K562 (cell line): Measurements from ENCODE around the gene PRRC2A. TPM values are rescaled to one million over a fixed set of nuclear protein-coding genes. Genes with fewer than 3 reads are reported as not detected.

ENCODE experiments used
- BRF1 ChIP-seq: IDR thresholded peaks from 3 replicates; pipeline ENCODE4 v1.6.1; 2011; ENCODE audit warnings: borderline replicate concordance, mild to moderate bottlenecking; ENCODE audit not compliant: insufficient read length; ENCODE audit errors: extremely low read depth
- ERF ChIP-seq: fragments of 450-650 bp; formaldehyde crosslinking; IDR thresholded peaks from 2 replicates; pipeline ENCODE4 v1.4.0; 2020; ENCODE audit warnings: mild to moderate bottlenecking, mixed read lengths
- ZFX ChIP-seq: sonication (generic); formaldehyde crosslinking; IDR thresholded peaks from 2 replicates; pipeline ENCODE4 v1.8.0; 2022; ENCODE audit warnings: mild to moderate bottlenecking, missing genetic modification reagents, moderate library complexity
- ZNF140 ChIP-seq: fragments of 250-450 bp; sonication (Bioruptor Pico); IDR thresholded peaks from 2 replicates; pipeline ENCODE4 v1.8.0; 2021; ENCODE audit warnings: moderate library complexity, mild to moderate bottlenecking, inconsistent platforms
- ZNF398 ChIP-seq: fragments of 250-450 bp; sonication (Bioruptor Pico); IDR thresholded peaks from 2 replicates; pipeline ENCODE4 v1.8.0; 2021; ENCODE audit warnings: moderate library complexity, mild to moderate bottlenecking, inconsistent platforms
- polyA plus RNA-seq, 8 experiments: library from polyadenylated mRNA; depleted of rRNA in 4 of 8; stranded (reverse) in 5 of 8; unstranded in 3 of 8; fragments of >200 nt; fragmentation: Nextera tagmentation in 2 of 8; fragmentation: Illumina TruSeq in 1 of 8; extraction: Ambion mirVana in 2 of 8; extraction: Trizol in 1 of 8; gene quantifications; 2 replicates each; pipeline versions ENCODE4 v1.2.1 to v1.2.3, GENCODE V29; 2011 to 2014; ENCODE audit warnings: inconsistent platforms in 1 of 8, missing spikeins in 1 of 8
- total RNA-seq, 7 experiments: library from RNA; depleted of rRNA in 6 of 7; stranded (reverse); fragments of >200 nt in 6 of 7; fragmentation: Illumina TruSeq in 2 of 7; extraction: Trizol in 2 of 7; gene quantifications; 2 replicates each; pipeline versions ENCODE4 v1.2.1 to v1.2.3, GENCODE V29; 2011 to 2021; ENCODE audit warnings: low replicate concordance in 1 of 7
- TF ChIP-seq, protein P1 (sequence below), 2 experiments: fragments of 450-650 bp; formaldehyde crosslinking in 1 of 2; IDR thresholded peaks; 2 replicates each; pipeline versions ENCODE4 v1.4.0 to v1.6.1; 2014 to 2020; ENCODE audit warnings: mild to moderate bottlenecking in 2 of 2, borderline replicate concordance in 1 of 2, low read depth in 1 of 2

PRRC2A gene
- total and polyA plus RNA-seq, 9 of the 15 experiments (the other 6 are each of a cell fraction or from before 2014, with no cell fraction given): 1.0 to 332 (median 63.0) TPM

DNA sequence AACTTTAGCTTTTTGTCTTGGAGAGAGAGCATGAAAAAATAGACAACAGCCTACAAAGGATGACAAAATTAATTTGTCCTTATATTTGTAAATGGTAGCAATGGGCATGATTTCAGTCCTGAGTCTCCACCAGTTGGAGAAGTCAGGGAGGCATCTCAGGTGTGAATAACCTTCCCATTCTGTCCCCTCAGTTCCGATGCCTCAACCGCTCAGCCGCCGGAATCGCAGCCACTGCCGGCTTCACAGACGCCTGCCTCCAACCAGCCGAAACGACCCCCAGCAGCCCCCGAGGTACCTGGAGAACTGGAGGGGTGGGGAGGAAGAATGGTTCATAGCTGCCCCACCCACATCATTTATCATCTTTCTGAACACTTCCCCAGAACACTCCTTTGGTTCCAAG is 3.6 kb downstream of the PRRC2A start (continued):
- TF ChIP-seq, protein P1, sequence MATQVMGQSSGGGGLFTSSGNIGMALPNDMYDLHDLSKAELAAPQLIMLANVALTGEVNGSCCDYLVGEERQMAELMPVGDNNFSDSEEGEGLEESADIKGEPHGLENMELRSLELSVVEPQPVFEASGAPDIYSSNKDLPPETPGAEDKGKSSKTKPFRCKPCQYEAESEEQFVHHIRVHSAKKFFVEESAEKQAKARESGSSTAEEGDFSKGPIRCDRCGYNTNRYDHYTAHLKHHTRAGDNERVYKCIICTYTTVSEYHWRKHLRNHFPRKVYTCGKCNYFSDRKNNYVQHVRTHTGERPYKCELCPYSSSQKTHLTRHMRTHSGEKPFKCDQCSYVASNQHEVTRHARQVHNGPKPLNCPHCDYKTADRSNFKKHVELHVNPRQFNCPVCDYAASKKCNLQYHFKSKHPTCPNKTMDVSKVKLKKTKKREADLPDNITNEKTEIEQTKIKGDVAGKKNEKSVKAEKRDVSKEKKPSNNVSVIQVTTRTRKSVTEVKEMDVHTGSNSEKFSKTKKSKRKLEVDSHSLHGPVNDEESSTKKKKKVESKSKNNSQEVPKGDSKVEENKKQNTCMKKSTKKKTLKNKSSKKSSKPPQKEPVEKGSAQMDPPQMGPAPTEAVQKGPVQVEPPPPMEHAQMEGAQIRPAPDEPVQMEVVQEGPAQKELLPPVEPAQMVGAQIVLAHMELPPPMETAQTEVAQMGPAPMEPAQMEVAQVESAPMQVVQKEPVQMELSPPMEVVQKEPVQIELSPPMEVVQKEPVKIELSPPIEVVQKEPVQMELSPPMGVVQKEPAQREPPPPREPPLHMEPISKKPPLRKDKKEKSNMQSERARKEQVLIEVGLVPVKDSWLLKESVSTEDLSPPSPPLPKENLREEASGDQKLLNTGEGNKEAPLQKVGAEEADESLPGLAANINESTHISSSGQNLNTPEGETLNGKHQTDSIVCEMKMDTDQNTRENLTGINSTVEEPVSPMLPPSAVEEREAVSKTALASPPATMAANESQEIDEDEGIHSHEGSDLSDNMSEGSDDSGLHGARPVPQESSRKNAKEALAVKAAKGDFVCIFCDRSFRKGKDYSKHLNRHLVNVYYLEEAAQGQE (IDR thresholded peaks at IDR 0.05; ENCODE audit: borderline replicate concordance): no peak
- TF ChIP-seq, protein P1 (CRISPR knock-in tag; IDR thresholded peaks at IDR 0.05; ENCODE audit: low read depth): no peak
- TF ChIP-seq ZFX (CRISPR knock-in tag): no peak
- no peak for TF ChIP-seq ZNF398 (CRISPR knock-in tag)
- TF ChIP-seq ERF (CRISPR knock-in tag): no peak
- TF ChIP-seq BRF1: no peak
- no peak for TF ChIP-seq ZNF140 (CRISPR knock-in tag)
- TF ChIP-seq, all 486 proteins: peak for 2
